Measurements from ENCODE around the gene MYO1C. TPM values are rescaled to one million over a fixed set of nuclear protein-coding genes. Genes with fewer than 3 reads are reported as not detected.

The MYO1C gene
- total and polyA plus RNA-seq, 9 of the 15 experiments (the other 6 are each of a cell fraction or from before 2014, with no cell fraction given): 0.46 to 32.5 (median 11.6) TPM

DNA sequence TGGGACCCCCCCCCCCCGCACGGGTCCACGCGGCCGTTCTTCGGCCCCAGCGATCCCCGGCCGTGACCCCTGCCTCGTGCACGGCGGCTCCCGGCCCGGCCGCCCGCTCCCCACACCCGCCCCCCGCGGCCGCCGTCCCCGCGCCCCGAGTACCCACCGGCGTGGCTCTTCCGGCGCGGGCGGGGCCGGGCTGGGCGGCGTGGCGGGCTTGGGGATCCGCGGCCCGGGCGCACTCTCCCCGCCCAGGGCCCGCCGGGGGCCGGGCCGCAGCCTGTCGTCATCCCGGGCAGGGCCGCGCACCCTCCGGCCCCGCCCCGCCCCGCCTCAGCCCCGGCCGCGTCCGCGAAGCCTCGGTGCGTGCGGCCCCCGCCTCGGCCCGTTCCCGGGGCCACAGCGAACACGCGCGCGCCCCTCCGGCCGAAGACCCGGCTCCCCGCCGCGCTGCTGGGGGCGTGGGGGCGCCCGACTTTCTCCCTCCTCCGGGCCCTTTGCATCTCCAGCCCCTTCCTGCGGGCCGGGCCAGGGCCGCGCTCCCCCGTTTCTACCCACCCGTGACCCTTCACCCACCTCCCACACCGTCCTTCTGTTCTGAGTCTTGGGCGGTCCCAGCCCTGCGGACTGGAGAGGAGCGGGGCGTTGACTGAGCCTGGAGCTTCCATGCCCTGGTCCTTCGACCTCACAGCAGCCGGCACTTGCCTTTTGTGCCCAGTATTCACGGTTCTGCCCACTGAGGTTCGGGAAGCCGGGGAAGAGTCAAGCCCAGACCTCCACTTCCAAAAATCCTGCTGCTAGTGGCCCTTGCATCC lies 840 bp downstream of the MYO1C start:
- CTCF ChIA-PET (ENCODE audit: low intra/inter-chr PET ratio): no interaction called here
- TF ChIP-seq, protein P1, sequence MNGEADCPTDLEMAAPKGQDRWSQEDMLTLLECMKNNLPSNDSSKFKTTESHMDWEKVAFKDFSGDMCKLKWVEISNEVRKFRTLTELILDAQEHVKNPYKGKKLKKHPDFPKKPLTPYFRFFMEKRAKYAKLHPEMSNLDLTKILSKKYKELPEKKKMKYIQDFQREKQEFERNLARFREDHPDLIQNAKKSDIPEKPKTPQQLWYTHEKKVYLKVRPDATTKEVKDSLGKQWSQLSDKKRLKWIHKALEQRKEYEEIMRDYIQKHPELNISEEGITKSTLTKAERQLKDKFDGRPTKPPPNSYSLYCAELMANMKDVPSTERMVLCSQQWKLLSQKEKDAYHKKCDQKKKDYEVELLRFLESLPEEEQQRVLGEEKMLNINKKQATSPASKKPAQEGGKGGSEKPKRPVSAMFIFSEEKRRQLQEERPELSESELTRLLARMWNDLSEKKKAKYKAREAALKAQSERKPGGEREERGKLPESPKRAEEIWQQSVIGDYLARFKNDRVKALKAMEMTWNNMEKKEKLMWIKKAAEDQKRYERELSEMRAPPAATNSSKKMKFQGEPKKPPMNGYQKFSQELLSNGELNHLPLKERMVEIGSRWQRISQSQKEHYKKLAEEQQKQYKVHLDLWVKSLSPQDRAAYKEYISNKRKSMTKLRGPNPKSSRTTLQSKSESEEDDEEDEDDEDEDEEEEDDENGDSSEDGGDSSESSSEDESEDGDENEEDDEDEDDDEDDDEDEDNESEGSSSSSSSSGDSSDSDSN (IDR thresholded peaks at IDR 0.05; ENCODE audit: borderline replicate concordance in 1 of 2, low read depth in 2 of 2, low read length in 2 of 2): no peak
- TF ChIP-seq, protein P2, sequence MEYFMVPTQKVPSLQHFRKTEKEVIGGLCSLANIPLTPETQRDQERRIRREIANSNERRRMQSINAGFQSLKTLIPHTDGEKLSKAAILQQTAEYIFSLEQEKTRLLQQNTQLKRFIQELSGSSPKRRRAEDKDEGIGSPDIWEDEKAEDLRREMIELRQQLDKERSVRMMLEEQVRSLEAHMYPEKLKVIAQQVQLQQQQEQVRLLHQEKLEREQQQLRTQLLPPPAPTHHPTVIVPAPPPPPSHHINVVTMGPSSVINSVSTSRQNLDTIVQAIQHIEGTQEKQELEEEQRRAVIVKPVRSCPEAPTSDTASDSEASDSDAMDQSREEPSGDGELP (CRISPR knock-in tag; IDR thresholded peaks at IDR 0.05; ENCODE audit: borderline replicate concordance): peak; percentile 35; the same call in 1 of the 2 replicates
- TF ChIP-seq ZBTB7A (IDR thresholded peaks at IDR 0.05; ENCODE audit: borderline replicate concordance, control insufficient read depth, low read depth, low read length): peak; percentile 42; the same call in 1 of the 2 replicates
- TF ChIP-seq, protein P3, sequence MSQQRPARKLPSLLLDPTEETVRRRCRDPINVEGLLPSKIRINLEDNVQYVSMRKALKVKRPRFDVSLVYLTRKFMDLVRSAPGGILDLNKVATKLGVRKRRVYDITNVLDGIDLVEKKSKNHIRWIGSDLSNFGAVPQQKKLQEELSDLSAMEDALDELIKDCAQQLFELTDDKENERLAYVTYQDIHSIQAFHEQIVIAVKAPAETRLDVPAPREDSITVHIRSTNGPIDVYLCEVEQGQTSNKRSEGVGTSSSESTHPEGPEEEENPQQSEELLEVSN (IDR thresholded peaks at IDR 0.05; ENCODE audit: borderline replicate concordance in 1 of 2, extremely low read depth in 1 of 2, insufficient read depth in 1 of 2, insufficient read length in 1 of 2, low read depth in 1 of 2, low read length in 1 of 2, poor library complexity in 1 of 2, severe bottlenecking in 1 of 2): peak in 1 of 2 experiments; percentile 74
- TF ChIP-seq, protein P4, sequence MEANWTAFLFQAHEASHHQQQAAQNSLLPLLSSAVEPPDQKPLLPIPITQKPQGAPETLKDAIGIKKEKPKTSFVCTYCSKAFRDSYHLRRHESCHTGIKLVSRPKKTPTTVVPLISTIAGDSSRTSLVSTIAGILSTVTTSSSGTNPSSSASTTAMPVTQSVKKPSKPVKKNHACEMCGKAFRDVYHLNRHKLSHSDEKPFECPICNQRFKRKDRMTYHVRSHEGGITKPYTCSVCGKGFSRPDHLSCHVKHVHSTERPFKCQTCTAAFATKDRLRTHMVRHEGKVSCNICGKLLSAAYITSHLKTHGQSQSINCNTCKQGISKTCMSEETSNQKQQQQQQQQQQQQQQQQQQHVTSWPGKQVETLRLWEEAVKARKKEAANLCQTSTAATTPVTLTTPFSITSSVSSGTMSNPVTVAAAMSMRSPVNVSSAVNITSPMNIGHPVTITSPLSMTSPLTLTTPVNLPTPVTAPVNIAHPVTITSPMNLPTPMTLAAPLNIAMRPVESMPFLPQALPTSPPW (CRISPR knock-in tag; IDR thresholded peaks at IDR 0.05): peak; percentile 67
- TF ChIP-seq PHF8 (IDR thresholded peaks at IDR 0.05; ENCODE audit: borderline replicate concordance, low read length): peak; percentile 25; the same call in 1 of the 2 replicates
- no peak for TF ChIP-seq PTTG1 (tag; IDR thresholded peaks at IDR 0.05; ENCODE audit: low read depth)
- 0 out of 2 replicates have a peak, but pooled peaks have one; percentile 2 for TF ChIP-seq MYC (IDR thresholded peaks at IDR 0.05; ENCODE audit: low read depth, low read length)
- no peak for TF ChIP-seq MYC (CRISPR knock-in tag; IDR thresholded peaks at IDR 0.05; ENCODE audit: borderline replicate concordance, low read depth)

More for the DNA sequence above, 840 bp downstream of the MYO1C start:
- DNase-seq (ENCODE audit: extremely low read depth in 1 of 4, low spot score in 3 of 4): peak; percentile 68 to 89 (median 86)
- peaks cover 9 to 63% of the 10 kb centered on the region in 2 experiments; a peak in 4 of 5 replicates for H3K4me1 ChIP-seq (replicated peaks in 1 of 2; ENCODE audit: control insufficient read depth in 2 of 2, insufficient read depth in 2 of 2, low read length in 2 of 2)
- 19% methylated on average over 10 of the region's 94 CpGs for WGBS (ENCODE audit: insufficient coverage, low coverage, missing lambda C conversion rate)
- intact Hi-C loops (cut with micrococcal nuclease) (no loop called here), in situ Hi-C loops (cut with MboI) (no loop called here)
- no peaks in the 10 kb centered on the region for H3K36me3 ChIP-seq (ENCODE audit: control insufficient read depth, insufficient read depth, low read length)
- peaks cover 14% of the 10 kb centered on the region for H3K79me2 ChIP-seq (ENCODE audit: control insufficient read depth, insufficient read depth, low read length)
- H3K27me3 ChIP-seq (ENCODE audit: control insufficient read depth in 2 of 2, insufficient read depth in 2 of 2, low read length in 2 of 2): no peaks in the 10 kb centered on the region
- H3K9ac ChIP-seq (ENCODE audit: insufficient read depth in 1 of 2, low read depth in 2 of 2, low read length in 2 of 2): peak overlapping the region; percentile 71 to 92
- H3K27ac ChIP-seq (ENCODE audit: extremely low read depth, low read depth, low read length): peak overlapping the region; percentile 86
- peak overlapping the region; percentile 81 for H3K4me2 ChIP-seq (ENCODE audit: insufficient read depth, low read length)
- no peaks in the 10 kb centered on the region for H3K9me3 ChIP-seq (replicated peaks; ENCODE audit: control insufficient read depth, insufficient read depth, low read depth, low read length)
- peak; percentile 77 for ATAC-seq
- H3K9me1 ChIP-seq (ENCODE audit: control insufficient read depth, insufficient read depth, low read length): no peaks in the 10 kb centered on the region
- POLR2A ChIA-PET: interaction anchor here (0.6 to 1.6 kb wide), 5 partner anchors 10 to 113 kb away, joined by 3 to 7 read pairs (median 3); no protein-coding TSS in a partner anchor
- peak overlapping the region; percentile 80 for H2AFZ ChIP-seq (ENCODE audit: low read depth, low read length)
- BruUV-seq (replicated peaks): no TSS peak
- FAIRE-seq: no peak
- no peaks in the 10 kb centered on the region for H4K20me1 ChIP-seq (replicated peaks; ENCODE audit: control insufficient read depth, insufficient read depth, low read length)
- peak overlapping the region; percentile 63 for H3K4me3 ChIP-seq
